ENCODE results near the gene APLNR.

APLNR gene

GRCh38 chr11:57251037-57251436 lies 14.0 kb upstream of the APLNR start:
- DNase-seq, result no peak

- peak; percentile 45 for DNase-seq
Observed at GRCh38 chr11:57249384-57250319, 12.6 kb upstream of the APLNR start.

GRCh38 chr11:57248780-57249383 lies 11.8 kb upstream of the APLNR start:
- DNase-seq, result peak; percentile 3

- DNase-seq, result no peak
Observed at GRCh38 chr11:57244911-57245310, 7.9 kb upstream of the APLNR start.

- DNase-seq, result no peak
Observed at GRCh38 chr11:57241353-57241972, 4.4 kb upstream of the APLNR start.

GRCh38 chr11:57240757-57241156 lies 3.7 kb upstream of the APLNR start:
- DNase-seq, result no peak

GRCh38 chr11:57240007-57240406 lies 3.0 kb upstream of the APLNR start:
- DNase-seq, result no peak

- no peak for DNase-seq
Observed at GRCh38 chr11:57239348-57239747, 2.3 kb upstream of the APLNR start.

- no peak for DNase-seq
Observed at GRCh38 chr11:57235761-57236703, 1.0 kb downstream of the APLNR start.

GRCh38 chr11:57233702-57234101 lies 3.3 kb downstream of the APLNR start:
- no peak for DNase-seq

- no peak for DNase-seq
Observed at GRCh38 chr11:57231539-57232253, 5.4 kb downstream of the APLNR start.

- no peak for DNase-seq
Observed at GRCh38 chr11:57230791-57231538, 6.1 kb downstream of the APLNR start.

GRCh38 chr11:57230316-57230715 lies 6.7 kb downstream of the APLNR start:
- DNase-seq, result no peak

- DNase-seq, result no peak
Observed at GRCh38 chr11:57228600-57228999, 8.4 kb downstream of the APLNR start.

- DNase-seq, result no peak
Observed at GRCh38 chr11:57224537-57224936, 12.5 kb downstream of the APLNR start.

GRCh38 chr11:57224128-57224527 lies 12.9 kb downstream of the APLNR start:
- no peak for DNase-seq

- DNase-seq, result no peak
Observed at GRCh38 chr11:57223601-57224000, 13.4 kb downstream of the APLNR start.

GRCh38 chr11:57222239-57222638 lies 14.8 kb downstream of the APLNR start:
- DNase-seq, result no peak

- DNase-seq, result no peak
Observed at GRCh38 chr11:57219021-57219627, 17.9 kb downstream of the APLNR start.

- DNase-seq, result no peak
Observed at GRCh38 chr11:57217053-57217452, 20.0 kb downstream of the APLNR start.

- DNase-seq, result no peak
Observed at GRCh38 chr11:57216463-57216862, 20.6 kb downstream of the APLNR start.

Measured in activated naive CD4-positive, alpha-beta T cell treated with Interleukin-2 at 50 U/mL for 16 hours (primary cell).